ENCODE data around the gene KCNS3.

DNA sequence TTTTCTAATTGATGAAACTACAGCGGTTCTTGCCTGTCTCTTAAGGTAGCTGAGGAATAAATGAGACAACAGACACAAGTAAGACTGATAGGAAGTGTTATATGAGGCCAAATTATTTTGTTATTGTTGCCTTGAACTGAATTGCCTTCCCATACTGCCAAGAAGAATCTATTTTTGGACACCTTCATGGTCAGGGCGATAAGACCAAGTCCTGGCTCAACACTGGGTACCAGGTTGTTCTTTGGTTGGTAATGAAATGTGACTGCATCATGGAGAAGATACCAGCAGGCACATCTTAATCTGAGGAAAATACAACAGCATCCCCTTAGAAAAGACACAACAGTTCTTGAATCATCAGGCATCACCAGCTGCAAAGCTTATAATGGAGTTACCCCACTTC lies 38.5 kb upstream of the KCNS3 start:
- TF ChIP-seq TARDBP (IDR thresholded peaks at IDR 0.05) (no peak), SUZ12 (IDR thresholded peaks at IDR 0.05) (no peak), HDGF (IDR thresholded peaks at IDR 0.05; ENCODE audit: borderline replicate concordance) (no peak), SP1 (IDR thresholded peaks at IDR 0.05) (no peak), FOXK2 (IDR thresholded peaks at IDR 0.05) (no peak)

Measured in HEK293T (cell line).